ENCODE results near the gene KLRF1.

DNA sequence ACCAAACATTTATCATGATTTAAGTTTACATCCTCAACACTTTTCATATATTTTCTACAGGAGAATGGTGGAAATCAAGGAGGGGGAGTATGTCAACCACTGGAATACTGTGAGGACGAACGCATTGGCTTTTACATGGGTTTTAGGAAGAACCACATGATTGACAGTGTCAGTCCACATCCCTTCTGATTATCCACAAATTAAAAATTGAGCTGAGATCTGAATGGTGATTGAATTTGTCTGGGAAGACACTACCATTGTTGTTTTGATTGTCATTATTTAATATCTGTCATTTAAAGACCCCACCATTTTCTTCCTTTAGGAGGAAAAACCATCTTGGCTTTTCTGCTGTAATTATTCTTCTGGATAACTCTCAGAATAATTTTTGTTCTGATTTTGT is 31.3 kb upstream of the KLRF1 start:
- TF ChIP-seq, protein P1, sequence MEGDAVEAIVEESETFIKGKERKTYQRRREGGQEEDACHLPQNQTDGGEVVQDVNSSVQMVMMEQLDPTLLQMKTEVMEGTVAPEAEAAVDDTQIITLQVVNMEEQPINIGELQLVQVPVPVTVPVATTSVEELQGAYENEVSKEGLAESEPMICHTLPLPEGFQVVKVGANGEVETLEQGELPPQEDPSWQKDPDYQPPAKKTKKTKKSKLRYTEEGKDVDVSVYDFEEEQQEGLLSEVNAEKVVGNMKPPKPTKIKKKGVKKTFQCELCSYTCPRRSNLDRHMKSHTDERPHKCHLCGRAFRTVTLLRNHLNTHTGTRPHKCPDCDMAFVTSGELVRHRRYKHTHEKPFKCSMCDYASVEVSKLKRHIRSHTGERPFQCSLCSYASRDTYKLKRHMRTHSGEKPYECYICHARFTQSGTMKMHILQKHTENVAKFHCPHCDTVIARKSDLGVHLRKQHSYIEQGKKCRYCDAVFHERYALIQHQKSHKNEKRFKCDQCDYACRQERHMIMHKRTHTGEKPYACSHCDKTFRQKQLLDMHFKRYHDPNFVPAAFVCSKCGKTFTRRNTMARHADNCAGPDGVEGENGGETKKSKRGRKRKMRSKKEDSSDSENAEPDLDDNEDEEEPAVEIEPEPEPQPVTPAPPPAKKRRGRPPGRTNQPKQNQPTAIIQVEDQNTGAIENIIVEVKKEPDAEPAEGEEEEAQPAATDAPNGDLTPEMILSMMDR (conservative IDR thresholded peaks at IDR 0.05; ENCODE audit: low read length): no peak
- no peak for TF ChIP-seq EZH2phosphoT487 (IDR thresholded peaks at IDR 0.05; ENCODE audit: borderline replicate concordance)

All from Loucy (cell line).